Naive thymus-derived CD8-positive, alpha-beta T cell (primary cell): ENCODE data around the gene LIN37. TPM values are rescaled to one million over a fixed set of nuclear protein-coding genes. Genes with fewer than 3 reads are reported as not detected.

ENCODE experiments used
- ATAC-seq, 2 donors: fragments of 150-1000 bp; cut with Tn5 transposase in 1 of 2; sonication (Bioruptor Pico), chemical (Tn5 transposase) in 1 of 2; 1 replicate in 1 of 2; 2 replicates in 1 of 2; pipeline ENCODE4 v1.10.0; 2021; ENCODE audit warnings: mild to moderate bottlenecking in 2 of 2, moderate library complexity in 2 of 2
- POLR2A ChIA-PET: fragments of 350-600 bp; sonication (Branson Sonifier 250); formaldehyde crosslinking; loops from one replicate; lab custom pipeline; 2021; ENCODE audit warnings: antibody characterized with exemption; lab: Charles Lee
- DNase-seq, 10 donors: peaks; one replicate each; pipeline versions ENCODE4 v3.0.0 to v3.0.0-alpha.2; 2020 to 2022
- H3K27ac Mint-ChIP-seq, 10 donors: one replicate each; pipeline ENCODE4 v1.8.0; 2020 to 2022; ENCODE audit warnings: mild to moderate bottlenecking in 10 of 10, mixed read lengths in 10 of 10, moderate library complexity in 4 of 10, inconsistent platforms in 1 of 10
- H3K27me3 Mint-ChIP-seq, 5 donors: one replicate each; pipeline ENCODE4 v1.8.0; 2021 to 2022; ENCODE audit warnings: mixed read lengths in 5 of 5
- H3K36me3 Mint-ChIP-seq, 3 donors: one replicate each; pipeline ENCODE4 v1.8.0; 2020 to 2022; ENCODE audit warnings: mixed read lengths in 3 of 3, mild to moderate bottlenecking in 2 of 3, inconsistent platforms in 1 of 3
- H3K4me1 Mint-ChIP-seq, 4 donors: one replicate each; pipeline ENCODE4 v1.8.0; 2021 to 2022; ENCODE audit warnings: mixed read lengths in 4 of 4
- H3K4me3 Mint-ChIP-seq, 10 donors: one replicate each; pipeline ENCODE4 v1.8.0; 2020 to 2022; ENCODE audit warnings: mild to moderate bottlenecking in 10 of 10, mixed read lengths in 10 of 10, moderate library complexity in 6 of 10, inconsistent platforms in 1 of 10
- H3K9me3 Mint-ChIP-seq, 9 donors: one replicate each; pipeline ENCODE4 v1.8.0; 2020 to 2022; ENCODE audit warnings: mixed read lengths in 9 of 9, mild to moderate bottlenecking in 3 of 9, inconsistent platforms in 1 of 9, moderate library complexity in 1 of 9
- polyA plus RNA-seq, 3 donors: library from polyadenylated mRNA; unstranded; fragments of 300-500 nt; fragmentation: Illumina TruSeq; gene quantifications; one replicate each; pipeline ENCODE4 v1.2.3, GENCODE V29; 2021
- total RNA-seq, 8 experiments: library from RNA in 2 of 8; stranded (reverse) in 2 of 8; gene quantifications; one replicate each; pipeline ENCODE4 v1.2.3 and lab custom pipeline; 2021 to 2026

Gene LIN37
- total and polyA plus RNA-seq, 5 experiments from 2014 or later, result 5.4 to 16.6 (median 14.0) TPM

DNA sequence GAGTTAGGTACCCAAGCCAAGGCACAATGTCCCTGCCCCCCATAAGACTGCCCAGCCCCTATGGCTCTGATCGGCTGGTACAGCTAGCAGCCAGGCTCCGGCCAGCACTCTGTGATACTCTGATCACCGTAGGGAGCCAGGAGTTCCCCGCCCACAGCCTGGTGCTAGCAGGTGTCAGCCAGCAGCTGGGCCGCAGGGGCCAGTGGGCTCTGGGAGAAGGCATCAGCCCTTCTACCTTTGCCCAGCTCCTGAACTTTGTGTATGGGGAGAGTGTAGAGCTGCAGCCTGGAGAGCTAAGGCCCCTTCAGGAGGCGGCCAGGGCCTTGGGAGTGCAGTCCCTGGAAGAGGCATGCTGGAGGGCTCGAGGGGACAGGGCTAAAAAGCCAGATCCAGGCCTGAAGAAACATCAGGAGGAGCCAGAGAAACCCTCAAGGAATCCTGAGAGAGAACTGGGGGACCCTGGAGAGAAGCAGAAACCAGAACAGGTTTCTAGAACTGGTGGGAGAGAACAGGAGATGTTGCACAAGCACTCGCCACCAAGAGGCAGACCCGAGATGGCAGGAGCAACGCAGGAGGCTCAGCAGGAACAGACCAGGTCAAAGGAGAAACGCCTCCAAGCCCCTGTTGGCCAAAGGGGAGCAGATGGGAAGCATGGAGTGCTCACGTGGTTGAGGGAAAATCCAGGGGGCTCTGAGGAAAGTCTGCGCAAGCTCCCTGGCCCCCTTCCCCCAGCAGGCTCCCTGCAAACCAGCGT lies 33.6 kb upstream of the LIN37 start:
- peak overlapping the region in 9 of 10 donors; percentile 3 to 93 (median 58) for H3K27ac Mint-ChIP-seq
- H3K9me3 Mint-ChIP-seq, result no peaks in the 10 kb centered on the region
- H3K4me1 Mint-ChIP-seq, result peaks cover 42 to 74% (median 66%) of the 10 kb centered on the region in 4 donors
- no peaks in the 10 kb centered on the region for H3K36me3 Mint-ChIP-seq
- H3K27me3 Mint-ChIP-seq, result no peaks in the 10 kb centered on the region
- DNase-seq (no peak), ATAC-seq (no peak)
- H3K4me3 Mint-ChIP-seq, result peak overlapping the region in 9 of 10 donors; percentile 9 to 81 (median 56)
- POLR2A ChIA-PET, result interaction anchor here (1.4 to 4.9 kb wide), 3 partner anchors 12 to 20 kb away, joined by 3 to 24 read pairs (median 13); no protein-coding TSS in a partner anchor

DNA sequence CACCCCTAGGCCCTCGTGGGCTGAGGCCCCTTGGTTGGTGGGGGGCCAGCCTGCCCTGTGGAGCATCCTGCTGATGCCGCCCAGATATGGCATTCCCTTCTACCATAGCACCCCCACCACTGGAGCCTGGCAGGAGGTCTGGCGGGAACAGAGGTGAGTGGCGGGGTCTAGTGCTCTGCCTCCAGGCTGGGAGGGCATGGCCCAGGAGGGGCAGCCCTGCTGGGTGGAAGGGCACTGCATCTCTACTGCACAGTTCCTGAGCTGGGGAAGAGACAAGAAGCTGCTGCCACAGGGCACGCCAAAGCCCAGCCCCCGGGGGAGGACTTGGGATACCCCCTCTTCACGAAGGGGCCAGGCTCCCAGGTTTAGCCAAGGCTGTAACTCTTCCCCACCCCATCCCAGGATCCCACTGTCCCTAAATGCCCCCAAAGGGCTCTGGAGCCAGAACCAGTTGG lies 33.0 kb upstream of the LIN37 start:
- H3K4me3 Mint-ChIP-seq, result peak overlapping the region in 5 of 10 donors; percentile 92 to 99 (median 94)
- H3K4me1 Mint-ChIP-seq, result peaks cover 45 to 78% (median 70%) of the 10 kb centered on the region in 4 donors
- ATAC-seq, result no peak
- no peak for DNase-seq
- H3K9me3 Mint-ChIP-seq, result no peaks in the 10 kb centered on the region
- H3K27ac Mint-ChIP-seq, result peak overlapping the region in 5 of 10 donors; percentile 56 to 97 (median 95)
- POLR2A ChIA-PET, result interaction anchor here (1.0 to 4.9 kb wide), 4 partner anchors 13 to 25 kb away, joined by 3 to 24 read pairs (median 8); no protein-coding TSS in a partner anchor
- no peaks in the 10 kb centered on the region for H3K27me3 Mint-ChIP-seq
- H3K36me3 Mint-ChIP-seq, result peaks cover 0 to 4% (median 0%) of the 10 kb centered on the region in 3 donors

DNA sequence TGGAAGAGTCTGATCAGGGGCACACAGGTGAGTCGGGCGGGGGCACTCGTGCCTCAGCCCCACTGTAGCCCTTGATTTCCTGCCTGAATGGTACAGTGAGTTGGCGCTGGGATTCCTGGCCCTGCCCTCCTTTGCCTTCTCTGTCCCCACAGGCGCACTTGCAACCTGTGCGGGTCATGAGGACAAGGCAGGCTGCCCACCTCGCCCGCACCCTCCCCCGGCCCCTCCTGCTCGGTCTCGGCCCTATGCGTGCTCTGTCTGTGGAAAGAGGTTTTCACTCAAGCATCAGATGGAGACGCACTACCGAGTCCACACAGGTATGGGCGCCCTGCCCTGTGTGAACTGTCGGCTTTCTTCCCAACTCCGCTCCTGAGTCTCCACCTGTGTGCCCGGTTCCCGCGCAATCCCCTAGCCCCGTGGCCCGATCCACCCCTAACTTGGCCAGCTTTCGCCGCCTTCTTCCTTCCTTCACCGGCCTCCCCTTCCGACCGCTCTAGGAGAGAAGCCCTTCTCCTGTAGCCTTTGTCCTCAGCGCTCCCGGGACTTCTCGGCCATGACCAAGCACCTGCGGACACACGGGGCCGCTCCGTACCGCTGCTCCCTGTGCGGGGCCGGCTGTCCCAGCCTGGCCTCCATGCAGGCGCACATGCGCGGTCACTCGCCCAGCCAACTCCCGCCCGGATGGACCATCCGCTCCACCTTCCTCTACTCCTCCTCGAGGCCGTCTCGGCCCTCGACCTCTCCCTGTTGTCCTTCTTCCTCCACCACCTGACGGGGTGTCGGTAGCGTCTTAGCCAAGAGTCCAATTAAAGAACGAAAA lies 32.2 kb upstream of the LIN37 start:
- ATAC-seq, result no peak
- Mint-ChIP-seq H3K9me3 (no peaks in the 10 kb centered on the region), H3K4me3 (peak overlapping the region; percentile 89 to 99 (median 94)), H3K36me3 (peaks cover 0 to 9% (median 0%) of the 10 kb centered on the region in 3 donors), H3K4me1 (peaks cover 42 to 77% (median 65%) of the 10 kb centered on the region in 4 donors), H3K27ac (peak overlapping the region; percentile 89 to 97 (median 94)), H3K27me3 (no peaks in the 10 kb centered on the region)
- DNase-seq, result peak in 3 of 10 donors; percentile 22 to 32 (median 27)
- POLR2A ChIA-PET, result interaction anchor here (1.0 to 4.9 kb wide), 4 partner anchors 14 to 24 kb away, joined by 3 to 24 read pairs (median 8); no protein-coding TSS in a partner anchor

DNA sequence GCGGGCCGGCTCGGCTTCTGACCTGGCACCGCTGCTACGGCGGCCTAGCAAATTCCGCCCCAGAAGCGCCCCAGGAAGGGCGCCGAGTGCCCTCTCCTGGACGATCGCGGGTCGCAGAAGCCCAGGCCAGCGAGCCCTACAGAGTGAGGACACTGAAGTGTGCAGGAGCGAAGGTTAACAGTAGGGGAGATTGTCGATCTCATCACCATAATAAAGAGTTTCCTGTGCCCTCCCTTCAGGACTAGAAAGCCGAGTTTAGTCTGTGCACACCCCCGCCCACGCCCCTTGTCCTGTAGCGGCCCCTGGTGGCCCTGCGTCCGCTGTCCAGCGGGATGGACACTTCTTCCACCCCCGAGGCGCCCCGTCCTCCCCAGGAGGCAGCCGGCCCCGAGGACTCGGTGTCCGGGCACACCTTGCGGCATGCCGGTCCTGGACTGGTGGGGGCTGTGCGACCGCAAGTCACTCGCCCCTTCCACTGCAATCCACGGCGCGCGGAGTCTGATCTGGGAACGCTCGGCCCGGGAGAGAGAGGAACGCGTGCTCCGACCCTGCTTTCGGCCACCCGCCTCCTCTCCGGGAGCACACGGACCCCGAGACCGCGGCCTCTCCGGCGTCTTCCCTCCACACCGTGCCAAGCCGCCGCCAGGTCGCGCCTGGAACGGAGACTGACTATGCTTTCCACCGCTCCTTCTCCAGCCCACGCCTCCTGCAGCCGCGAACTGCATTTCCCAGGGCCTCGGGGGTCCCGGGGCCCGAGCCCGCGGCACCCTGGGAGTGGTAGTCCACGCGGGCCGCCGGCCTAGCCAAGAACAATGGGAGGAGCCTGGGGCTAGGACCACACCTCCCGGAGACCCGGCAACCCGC lies 31.3 kb upstream of the LIN37 start:
- DNase-seq (peak; percentile 73 to 99 (median 96)), ATAC-seq (peak; percentile 83 to 85)
- Mint-ChIP-seq H3K9me3 (no peaks in the 10 kb centered on the region), H3K27ac (peak overlapping the region; percentile 89 to 97 (median 94)), H3K27me3 (no peaks in the 10 kb centered on the region), H3K36me3 (peaks cover 0 to 17% (median 0%) of the 10 kb centered on the region in 3 donors), H3K4me1 (peaks cover 41 to 74% (median 64%) of the 10 kb centered on the region in 4 donors), H3K4me3 (peak overlapping the region; percentile 89 to 99 (median 94))
- POLR2A ChIA-PET, result interaction anchor here (0.8 to 3.0 kb wide), 5 partner anchors 14 to 31 kb away, joined by 3 to 29 read pairs (median 4); partner anchors contain the start of genes IGFLR1 and LIN37

DNA sequence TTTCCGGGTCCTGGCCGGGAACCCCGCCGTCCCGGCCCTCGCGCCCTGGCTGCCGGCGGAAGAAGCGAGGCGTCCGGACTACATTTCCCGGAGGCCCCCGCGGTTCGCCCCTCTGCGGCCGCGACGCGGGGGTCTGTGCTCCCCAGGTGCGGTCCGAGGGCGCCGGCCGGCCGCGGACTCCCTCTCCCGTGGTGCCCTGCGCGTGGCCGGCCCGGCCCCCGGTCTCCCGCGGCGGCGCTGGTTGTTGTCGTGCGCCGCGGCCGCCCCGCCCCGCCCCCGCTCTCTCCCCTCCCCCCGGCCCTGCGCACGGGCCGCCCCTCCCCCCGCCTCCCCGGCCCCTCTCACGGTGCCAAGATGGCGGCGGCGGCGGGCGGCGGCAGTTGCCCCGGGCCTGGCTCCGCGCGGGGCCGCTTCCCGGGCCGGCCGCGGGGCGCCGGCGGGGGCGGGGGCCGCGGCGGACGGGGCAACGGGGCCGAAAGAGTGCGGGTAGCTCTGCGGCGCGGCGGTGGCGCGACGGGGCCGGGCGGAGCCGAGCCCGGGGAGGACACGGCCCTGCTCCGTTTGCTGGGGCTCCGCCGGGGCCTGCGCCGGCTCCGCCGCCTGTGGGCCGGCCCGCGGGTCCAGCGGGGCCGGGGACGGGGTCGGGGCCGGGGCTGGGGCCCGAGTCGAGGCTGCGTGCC lies 30.6 kb upstream of the LIN37 start, which contains the start of gene KMT2B:
Gene KMT2B (plus strand): TSS at position 339 of the 680 bp plus-strand sequence. CDS start 16 bp downstream, at position 355.
- Mint-ChIP-seq H3K4me3 (peak within 1 kb of the TSS; percentile 90 to 99 (median 94)), H3K27me3 (no peaks in the 10 kb centered on the region), H3K4me1 (peaks cover 38 to 72% (median 60%) of the 10 kb centered on the region in 4 donors), H3K9me3 (no peaks in the 10 kb centered on the region), H3K27ac (peak within 1 kb of the TSS; percentile 91 to 97 (median 94)), H3K36me3 (peaks cover 0 to 25% (median 0%) of the 10 kb centered on the region in 3 donors)
- DNase-seq (peak in 1 of 10 donors; percentile 91), ATAC-seq (peak; percentile 31 to 34)
- POLR2A ChIA-PET, result interaction anchor here (0.8 to 3.0 kb wide), 8 partner anchors 10 to 40 kb away, joined by 3 to 29 read pairs (median 4); partner anchors contain the start of genes IGFLR1, LIN37, PROSER3 and PSENEN

DNA sequence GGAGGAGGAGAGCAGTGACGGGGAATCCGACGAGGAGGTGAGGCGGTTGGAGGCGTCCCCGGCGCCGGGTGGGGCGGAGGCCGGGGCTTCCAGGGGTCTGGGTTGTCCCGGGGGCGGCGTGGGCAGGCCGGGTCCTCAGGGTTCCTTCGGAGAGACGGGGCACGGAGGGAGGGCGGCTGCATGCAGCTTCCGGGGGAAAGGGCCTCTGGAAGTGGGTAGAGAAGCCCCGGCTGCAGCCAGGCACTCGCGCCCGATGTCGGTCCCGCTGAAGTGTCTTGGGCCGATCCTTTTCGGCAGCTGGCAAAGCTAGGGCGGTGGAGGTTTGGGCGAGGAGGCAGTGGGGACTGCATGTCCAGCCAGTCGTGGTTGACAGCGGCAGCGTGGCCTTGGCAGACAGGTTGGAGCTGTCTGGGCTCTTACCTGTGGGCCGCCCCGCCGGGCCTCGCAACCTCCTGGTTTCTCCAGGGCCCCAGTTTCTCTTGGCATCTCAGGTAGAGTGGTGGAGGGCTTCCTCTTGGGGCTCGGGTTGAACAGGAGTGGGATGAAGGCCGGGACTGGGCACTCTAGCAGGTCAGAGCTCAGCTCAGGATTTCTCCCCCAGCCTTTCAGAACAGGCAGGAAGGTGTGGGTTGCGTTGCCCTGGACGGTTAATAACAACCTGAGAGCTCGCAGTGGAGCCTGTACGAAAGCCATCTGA lies 29.9 kb upstream of the LIN37 start:
- Mint-ChIP-seq H3K4me1 (peaks cover 33 to 66% (median 53%) of the 10 kb centered on the region in 4 donors), H3K36me3 (peaks cover 0 to 32% (median 0%) of the 10 kb centered on the region in 3 donors), H3K27ac (peak overlapping the region; percentile 57 to 94 (median 90)), H3K9me3 (no peaks in the 10 kb centered on the region), H3K4me3 (peak overlapping the region; percentile 82 to 92 (median 88)), H3K27me3 (no peaks in the 10 kb centered on the region)
- DNase-seq (peak in 9 of 10 donors; percentile 36 to 72 (median 46)), ATAC-seq (peak in 1 of 2 donors; percentile 0)
- POLR2A ChIA-PET, result interaction anchor here (0.5 to 4.3 kb wide), 10 partner anchors 10 to 1320 kb away, joined by 3 to 29 read pairs (median 4); partner anchors contain the start of genes IGFLR1, LIN37, PROSER3 and PSENEN

DNA sequence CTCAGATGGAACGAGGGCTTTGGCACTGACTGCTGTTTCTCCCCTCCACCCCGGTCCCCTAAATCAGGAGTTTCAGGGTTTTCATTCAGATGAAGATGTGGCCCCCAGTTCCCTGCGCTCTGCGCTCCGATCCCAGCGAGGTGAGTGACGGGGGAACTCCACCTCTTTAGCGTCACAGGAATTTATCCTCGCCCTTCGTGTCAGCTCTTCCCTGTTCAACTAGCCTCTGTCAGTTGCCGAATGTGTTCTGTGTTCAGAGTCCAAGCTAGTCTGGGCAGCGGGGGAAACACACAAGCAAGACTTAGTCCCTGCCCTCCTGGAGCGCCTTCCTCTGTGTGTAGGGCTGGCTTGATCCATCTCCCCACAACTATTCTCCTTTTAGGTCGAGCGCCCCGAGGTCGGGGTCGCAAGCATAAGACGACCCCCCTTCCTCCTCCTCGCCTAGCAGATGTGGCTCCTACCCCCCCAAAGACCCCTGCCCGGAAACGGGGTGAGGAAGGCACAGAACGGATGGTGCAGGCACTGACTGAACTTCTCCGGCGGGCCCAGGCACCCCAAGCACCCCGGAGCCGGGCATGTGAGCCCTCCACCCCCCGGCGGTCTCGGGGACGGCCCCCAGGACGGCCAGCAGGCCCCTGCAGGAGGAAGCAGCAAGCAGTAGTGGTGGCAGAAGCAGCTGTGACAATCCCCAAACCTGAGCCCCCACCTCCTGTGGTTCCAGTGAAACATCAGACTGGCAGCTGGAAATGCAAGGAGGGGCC lies 28.8 kb upstream of the LIN37 start:
- peaks cover 0 to 43% (median 6%) of the 10 kb centered on the region in 3 donors for H3K36me3 Mint-ChIP-seq
- no peak for DNase-seq

DNA sequence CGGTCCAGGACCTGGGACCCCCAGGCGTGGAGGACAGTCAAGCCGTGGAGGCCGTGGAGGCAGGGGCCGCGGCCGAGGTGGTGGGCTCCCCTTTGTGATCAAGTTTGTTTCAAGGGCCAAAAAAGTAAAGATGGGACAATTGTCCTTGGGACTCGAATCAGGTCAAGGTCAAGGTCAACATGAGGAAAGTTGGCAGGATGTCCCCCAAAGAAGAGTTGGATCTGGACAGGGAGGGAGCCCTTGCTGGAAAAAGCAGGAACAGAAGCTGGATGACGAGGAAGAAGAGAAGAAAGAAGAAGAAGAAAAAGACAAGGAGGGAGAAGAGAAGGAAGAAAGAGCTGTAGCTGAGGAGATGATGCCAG lies 28.2 kb upstream of the LIN37 start:
- Mint-ChIP-seq H3K4me3 (peak overlapping the region in 5 of 10 donors; percentile 38 to 65 (median 58)), H3K9me3 (no peaks in the 10 kb centered on the region), H3K27ac (peak overlapping the region in 5 of 10 donors; percentile 51 to 87 (median 74)), H3K27me3 (no peaks in the 10 kb centered on the region), H3K36me3 (peaks cover 0 to 48% (median 6%) of the 10 kb centered on the region in 3 donors), H3K4me1 (peaks cover 19 to 54% (median 38%) of the 10 kb centered on the region in 4 donors)
- no peak for ATAC-seq
- DNase-seq, result no peak
- POLR2A ChIA-PET, result interaction anchor here (0.6 to 4.3 kb wide), 3 partner anchors 20 to 209 kb away, joined by 4 to 29 read pairs (median 26); partner anchors contain the start of gene IGFLR1

More for the DNA sequence above, 28.8 kb upstream of the LIN37 start:
- ATAC-seq, result no peak
- peaks cover 23 to 59% (median 42%) of the 10 kb centered on the region in 4 donors for H3K4me1 Mint-ChIP-seq
- H3K27me3 Mint-ChIP-seq, result no peaks in the 10 kb centered on the region
- H3K27ac Mint-ChIP-seq, result peak overlapping the region in 9 of 10 donors; percentile 71 to 94 (median 90)
- peak overlapping the region; percentile 82 to 92 (median 88) for H3K4me3 Mint-ChIP-seq
- POLR2A ChIA-PET, result interaction anchor here (0.6 to 4.3 kb wide), 5 partner anchors 20 to 209 kb away, joined by 4 to 29 read pairs (median 6); partner anchors contain the start of genes IGFLR1, PROSER3, PSENEN and U2AF1L4
- H3K9me3 Mint-ChIP-seq, result no peaks in the 10 kb centered on the region

DNA sequence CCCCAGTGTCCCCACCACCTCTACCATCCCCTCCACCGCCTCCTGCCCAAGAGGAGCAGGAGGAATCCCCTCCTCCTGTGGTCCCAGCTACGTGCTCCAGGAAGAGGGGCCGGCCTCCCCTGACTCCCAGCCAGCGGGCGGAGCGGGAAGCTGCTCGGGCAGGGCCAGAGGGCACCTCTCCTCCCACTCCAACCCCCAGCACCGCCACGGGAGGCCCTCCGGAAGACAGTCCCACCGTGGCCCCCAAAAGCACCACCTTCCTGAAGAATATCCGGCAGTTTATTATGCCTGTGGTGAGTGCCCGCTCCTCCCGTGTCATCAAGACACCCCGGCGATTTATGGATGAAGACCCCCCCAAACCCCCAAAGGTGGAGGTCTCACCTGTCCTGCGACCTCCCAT lies 27.7 kb upstream of the LIN37 start:
- Mint-ChIP-seq H3K4me1 (peaks cover 19 to 49% (median 36%) of the 10 kb centered on the region in 4 donors), H3K36me3 (peaks cover 0 to 54% (median 8%) of the 10 kb centered on the region in 3 donors), H3K9me3 (no peaks in the 10 kb centered on the region), H3K27ac (peak overlapping the region in 1 of 10 donors; percentile 74), H3K4me3 (peak overlapping the region in 4 of 10 donors; percentile 15 to 75 (median 20)), H3K27me3 (no peaks in the 10 kb centered on the region)
- ATAC-seq (no peak), DNase-seq (no peak)
- POLR2A ChIA-PET, result interaction anchor here (0.9 to 4.3 kb wide), 2 partner anchors 19 to 28 kb away, joined by 3 to 26 read pairs; partner anchors contain the start of gene LIN37
